Measurements from ENCODE around the gene GREB1. TPM values are rescaled to one million over a fixed set of nuclear protein-coding genes. Genes with fewer than 3 reads are reported as not detected.

Gene GREB1
- total and polyA plus RNA-seq, 2 of the 13 experiments (the other 11 are each of a cell fraction or from before 2014, with no cell fraction given): 31.3 to 61.2 TPM

DNA sequence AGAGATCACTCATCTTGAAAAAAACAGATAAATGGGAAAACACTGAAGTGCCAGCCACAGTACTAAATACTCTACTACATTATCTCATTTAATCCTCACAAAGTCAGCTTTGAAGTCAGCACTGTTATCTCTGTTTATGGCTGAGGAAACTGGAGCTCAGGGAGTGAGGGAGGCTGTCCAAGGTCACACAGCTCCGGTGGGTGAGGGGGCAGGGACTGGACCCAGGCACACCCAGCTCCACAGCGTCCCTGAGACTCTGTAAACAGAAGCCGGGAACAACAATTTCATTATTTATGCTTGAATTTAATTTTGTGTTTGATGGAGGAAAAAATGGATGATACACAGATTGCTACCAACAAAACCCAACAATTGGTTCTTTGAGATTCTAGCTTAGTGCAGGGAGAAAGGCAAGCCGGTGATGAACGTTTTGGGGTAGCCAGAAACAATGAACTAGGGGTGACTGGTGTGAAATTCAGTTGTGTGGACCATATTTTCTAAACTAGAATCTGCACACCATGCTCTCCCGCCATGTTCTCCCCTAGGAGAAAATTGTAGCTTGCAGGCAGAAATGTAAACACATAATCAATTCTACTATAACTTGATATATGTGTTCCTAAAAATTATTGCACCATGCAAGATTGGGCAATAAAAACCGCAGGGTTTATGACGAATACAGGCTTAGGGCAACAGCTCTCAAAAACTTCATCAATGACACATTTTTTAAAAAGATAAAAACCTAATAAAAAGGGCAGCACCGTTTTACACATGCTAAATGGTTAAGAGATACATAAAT, at the start of gene GREB1 (continued):
- TF ChIP-seq, protein P1, sequence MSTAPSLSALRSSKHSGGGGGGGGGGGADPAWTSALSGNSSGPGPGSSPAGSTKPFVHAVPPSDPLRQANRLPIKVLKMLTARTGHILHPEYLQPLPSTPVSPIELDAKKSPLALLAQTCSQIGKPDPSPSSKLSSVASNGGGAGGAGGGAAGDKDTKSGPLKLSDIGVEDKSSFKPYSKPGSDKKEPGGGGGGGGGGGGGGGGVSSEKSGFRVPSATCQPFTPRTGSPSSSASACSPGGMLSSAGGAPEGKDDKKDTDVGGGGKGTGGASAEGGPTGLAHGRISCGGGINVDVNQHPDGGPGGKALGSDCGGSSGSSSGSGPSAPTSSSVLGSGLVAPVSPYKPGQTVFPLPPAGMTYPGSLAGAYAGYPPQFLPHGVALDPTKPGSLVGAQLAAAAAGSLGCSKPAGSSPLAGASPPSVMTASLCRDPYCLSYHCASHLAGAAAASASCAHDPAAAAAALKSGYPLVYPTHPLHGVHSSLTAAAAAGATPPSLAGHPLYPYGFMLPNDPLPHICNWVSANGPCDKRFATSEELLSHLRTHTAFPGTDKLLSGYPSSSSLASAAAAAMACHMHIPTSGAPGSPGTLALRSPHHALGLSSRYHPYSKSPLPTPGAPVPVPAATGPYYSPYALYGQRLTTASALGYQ (CRISPR knock-in tag; IDR thresholded peaks at IDR 0.05): peak; percentile 84
- TF ChIP-seq ATF7-NPFF (CRISPR knock-in tag; IDR thresholded peaks at IDR 0.05; ENCODE audit: low read depth) (no peak), ZSCAN30 (CRISPR knock-in tag; IDR thresholded peaks at IDR 0.05) (no peak), ZMYM2 (CRISPR knock-in tag; IDR thresholded peaks at IDR 0.05) (peak; percentile 49; the same call in 1 of the 2 replicates), ZNF724P (CRISPR knock-in tag; IDR thresholded peaks at IDR 0.05; ENCODE audit: borderline replicate concordance) (no peak), ZMYM3 (CRISPR knock-in tag; IDR thresholded peaks at IDR 0.05) (peak; percentile 99), NCOA1 (CRISPR knock-in tag; IDR thresholded peaks at IDR 0.05) (peak; percentile 87; the same call in 1 of the 2 replicates), ZNF75D (CRISPR knock-in tag; IDR thresholded peaks at IDR 0.05; ENCODE audit: borderline replicate concordance) (no peak), AGO1 (IDR thresholded peaks at IDR 0.05; ENCODE audit: low read depth, low read length, poor library complexity, severe bottlenecking) (no peak), ELF4 (CRISPR knock-in tag; IDR thresholded peaks at IDR 0.05; ENCODE audit: borderline replicate concordance) (no peak), ARNT (IDR thresholded peaks at IDR 0.05) (no peak), PHF21A (CRISPR knock-in tag; IDR thresholded peaks at IDR 0.05) (peak; percentile 78), JUN (CRISPR knock-in tag; IDR thresholded peaks at IDR 0.05) (peak; percentile 35; the same call in 1 of the 2 replicates), PCBP2 (optimal IDR thresholded peaks at IDR 0.05; ENCODE audit: low read depth, low read length, poor library complexity, severe bottlenecking) (no peak), GATAD2A (CRISPR knock-in tag; IDR thresholded peaks at IDR 0.05) (peak; percentile 96), SP5 (CRISPR knock-in tag; IDR thresholded peaks at IDR 0.05; ENCODE audit: borderline replicate concordance, low read depth) (peak; percentile 55; the same call in 1 of the 2 replicates), SATB2 (CRISPR knock-in tag; IDR thresholded peaks at IDR 0.05) (no peak), ZBTB7A (CRISPR knock-in tag; IDR thresholded peaks at IDR 0.05) (no peak), ZNF816 (CRISPR knock-in tag; IDR thresholded peaks at IDR 0.05; ENCODE audit: borderline replicate concordance) (0 out of 2 replicates have a peak, but pooled peaks have one; percentile 47), ZNF598 (CRISPR knock-in tag; IDR thresholded peaks at IDR 0.05; ENCODE audit: borderline replicate concordance) (0 out of 2 replicates have a peak, but pooled peaks have one; percentile 55), RXRA (CRISPR knock-in tag; IDR thresholded peaks at IDR 0.05) (peak; percentile 84; the same call in 1 of the 2 replicates)
- TF ChIP-seq, protein P2, sequence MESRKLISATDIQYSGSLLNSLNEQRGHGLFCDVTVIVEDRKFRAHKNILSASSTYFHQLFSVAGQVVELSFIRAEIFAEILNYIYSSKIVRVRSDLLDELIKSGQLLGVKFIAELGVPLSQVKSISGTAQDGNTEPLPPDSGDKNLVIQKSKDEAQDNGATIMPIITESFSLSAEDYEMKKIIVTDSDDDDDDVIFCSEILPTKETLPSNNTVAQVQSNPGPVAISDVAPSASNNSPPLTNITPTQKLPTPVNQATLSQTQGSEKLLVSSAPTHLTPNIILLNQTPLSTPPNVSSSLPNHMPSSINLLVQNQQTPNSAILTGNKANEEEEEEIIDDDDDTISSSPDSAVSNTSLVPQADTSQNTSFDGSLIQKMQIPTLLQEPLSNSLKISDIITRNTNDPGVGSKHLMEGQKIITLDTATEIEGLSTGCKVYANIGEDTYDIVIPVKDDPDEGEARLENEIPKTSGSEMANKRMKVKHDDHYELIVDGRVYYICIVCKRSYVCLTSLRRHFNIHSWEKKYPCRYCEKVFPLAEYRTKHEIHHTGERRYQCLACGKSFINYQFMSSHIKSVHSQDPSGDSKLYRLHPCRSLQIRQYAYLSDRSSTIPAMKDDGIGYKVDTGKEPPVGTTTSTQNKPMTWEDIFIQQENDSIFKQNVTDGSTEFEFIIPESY (CRISPR knock-in tag; IDR thresholded peaks at IDR 0.05): peak; percentile 58; the same call in 1 of the 2 replicates
- TF ChIP-seq, protein P3, sequence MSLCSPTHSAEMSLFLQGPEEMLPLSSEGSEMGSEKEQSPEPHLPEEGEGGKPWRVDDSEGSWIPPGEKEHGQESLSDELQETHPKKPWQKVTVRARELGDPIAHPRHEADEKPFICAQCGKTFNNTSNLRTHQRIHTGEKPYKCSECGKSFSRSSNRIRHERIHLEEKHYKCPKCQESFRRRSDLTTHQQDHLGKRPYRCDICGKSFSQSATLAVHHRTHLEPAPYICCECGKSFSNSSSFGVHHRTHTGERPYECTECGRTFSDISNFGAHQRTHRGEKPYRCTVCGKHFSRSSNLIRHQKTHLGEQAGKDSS (CRISPR knock-in tag; IDR thresholded peaks at IDR 0.05; ENCODE audit: borderline replicate concordance, low read depth): peak; percentile 68; the same call in 1 of the 2 replicates
- TF ChIP-seq, protein P4, sequence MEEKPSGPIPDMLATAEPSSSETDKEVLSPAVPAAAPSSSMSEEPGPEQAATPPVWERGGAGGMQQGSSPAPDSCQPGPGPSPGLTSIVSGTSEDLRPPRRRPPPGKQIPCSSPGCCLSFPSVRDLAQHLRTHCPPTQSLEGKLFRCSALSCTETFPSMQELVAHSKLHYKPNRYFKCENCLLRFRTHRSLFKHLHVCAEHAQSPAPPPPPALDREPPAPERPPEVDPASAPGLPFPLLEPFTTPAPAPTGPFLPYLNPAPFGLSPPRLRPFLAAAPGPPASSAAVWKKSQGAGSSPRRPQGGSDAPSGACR (CRISPR knock-in tag; IDR thresholded peaks at IDR 0.05): peak; percentile 75

Data from HepG2 (cell line).